ENCODE results near the gene PPP1R9B.

PPP1R9B gene

GRCh38 chr17:50087912-50088405 is 62.5 kb downstream of the PPP1R9B start:
- no peak for DNase-seq

GRCh38 chr17:50087246-50087911 is 63.1 kb downstream of the PPP1R9B start:
- peak; percentile 45 for DNase-seq
